Peyer's patch (tissue), 4 donors: ENCODE results near the gene HAUS5. TPM values are rescaled to one million over a fixed set of nuclear protein-coding genes. Genes with fewer than 3 reads are reported as not detected.
"Not testable (repeated sequence)": the region's sequence is repeated elsewhere in the genome, so short reads cannot be mapped to it uniquely, and the experiment has no call there.

ENCODE experiments used
- DNase-seq, 3 donors: peaks; one replicate each; pipeline ENCODE4 v3.0.0-alpha.2; 2017 to 2019
- H3K27ac ChIP-seq, 4 donors: fragments of 200-600 bp; sonication (generic); one replicate each; pipeline ENCODE4 v1.5.1; 2016 to 2019
- H3K27me3 ChIP-seq, 2 donors: fragments of 200-600 bp; sonication (generic); one replicate each; pipeline ENCODE4 v1.5.1; 2019
- H3K36me3 ChIP-seq, 3 donors: fragments of 200-600 bp; sonication (generic); one replicate each; pipeline ENCODE4 v1.5.1; 2016 to 2019
- H3K4me1 ChIP-seq, 4 donors: fragments of 200-600 bp; sonication (generic); one replicate each; pipeline ENCODE4 v1.5.1; 2016 to 2019
- H3K4me3 ChIP-seq, 4 donors: fragments of 200-600 bp; sonication (generic); 1 replicate in 3 of 4; 2 replicates in 1 of 4; pipeline ENCODE4 v1.5.1; 2016 to 2019; ENCODE audit warnings: mild to moderate bottlenecking in 1 of 4
- H3K9me3 ChIP-seq, 4 donors: fragments of 200-600 bp; sonication (generic); one replicate each; pipeline ENCODE4 v1.5.1; 2016 to 2019; ENCODE audit warnings: mild to moderate bottlenecking in 1 of 4
- CTCF ChIP-seq, 6 experiments: fragments of 450-650 bp in 4 of 6; fragments of 200-600 bp in 2 of 6; sonication (generic) in 1 of 6; IDR thresholded peaks; one replicate each; pipeline ENCODE4 v1.5.1; 2017 to 2019; ENCODE audit warnings: antibody characterized with exemption in 6 of 6, mild to moderate bottlenecking in 3 of 6, moderate library complexity in 1 of 6
- POLR2A ChIP-seq, 2 donors: fragments of 450-650 bp; IDR thresholded peaks; one replicate each; pipeline ENCODE4 v1.5.1; 2017; ENCODE audit warnings: antibody characterized with exemption in 2 of 2, mild to moderate bottlenecking in 2 of 2, moderate library complexity in 2 of 2
- total RNA-seq, 4 donors: library from RNA; depleted of rRNA; stranded (reverse); fragments of >200 nt; gene quantifications; one replicate each; pipeline ENCODE4 v1.1.0, GENCODE V29; 2016

Gene HAUS5
- total RNA-seq, 4 donors from 2014 or later = 2.8 to 42.9 (median 8.3) TPM

- Histone ChIP-seq H3K27me3 (no peaks in the 10 kb centered on the region), H3K4me3 (no peak overlapping the region), H3K27ac (no peak overlapping the region), H3K9me3 (no peaks in the 10 kb centered on the region), H3K4me1 (peaks cover 0 to 22% (median 5%) of the 10 kb centered on the region in 4 donors), H3K36me3 (peaks cover 0 to 52% (median 0%) of the 10 kb centered on the region in 3 donors)
- no peak for DNase-seq
- no peak for TF ChIP-seq CTCF (IDR thresholded peaks at IDR 0.05)
- TF ChIP-seq POLR2A (IDR thresholded peaks at IDR 0.05) = no peak
Observed at GRCh38 chr19:35650581-35650980, 38.0 kb downstream of the HAUS5 start.

- H3K9me3 ChIP-seq, H3K27ac ChIP-seq, H3K4me3 ChIP-seq, H3K4me1 ChIP-seq, H3K27me3 ChIP-seq, DNase-seq: not testable (repeated sequence)
- H3K36me3 ChIP-seq = peaks cover 0 to 94% (median 0%) of the 10 kb centered on the region in 3 donors
Observed at GRCh38 chr19:35654828-35655227, 42.3 kb downstream of the HAUS5 start.

GRCh38 chr19:35655600-35655999 is 43.1 kb downstream of the HAUS5 start:
- peaks cover 0 to 99% (median 0%) of the 10 kb centered on the region in 3 donors for H3K36me3 ChIP-seq
- no peaks in the 10 kb centered on the region for H3K9me3 ChIP-seq
- H3K4me1 ChIP-seq = no peaks in the 10 kb centered on the region
- H3K27ac ChIP-seq = no peak overlapping the region
- no peak for TF ChIP-seq CTCF (IDR thresholded peaks at IDR 0.05)
- TF ChIP-seq POLR2A (IDR thresholded peaks at IDR 0.05) = no peak
- H3K27me3 ChIP-seq = no peaks in the 10 kb centered on the region
- H3K4me3 ChIP-seq = no peak overlapping the region
- DNase-seq = no peak

- no peak overlapping the region for H3K4me3 ChIP-seq
- H3K9me3 ChIP-seq = no peaks in the 10 kb centered on the region
- H3K27me3 ChIP-seq = no peaks in the 10 kb centered on the region
- no peak overlapping the region for H3K27ac ChIP-seq
- no peak for DNase-seq
- TF ChIP-seq CTCF (IDR thresholded peaks at IDR 0.05) (no peak), POLR2A (IDR thresholded peaks at IDR 0.05) (no peak)
- H3K4me1 ChIP-seq = no peaks in the 10 kb centered on the region
- peaks cover 0 to 100% (median 0%) of the 10 kb centered on the region in 3 donors for H3K36me3 ChIP-seq
Observed at GRCh38 chr19:35656700-35657099, 44.2 kb downstream of the HAUS5 start.

- TF ChIP-seq CTCF (IDR thresholded peaks at IDR 0.05) (peak in 2 of 6 experiments; percentile 10 to 20), POLR2A (IDR thresholded peaks at IDR 0.05) (no peak)
- H3K27ac ChIP-seq = no peak overlapping the region
- no peaks in the 10 kb centered on the region for H3K27me3 ChIP-seq
- peaks cover 0 to 100% (median 0%) of the 10 kb centered on the region in 3 donors for H3K36me3 ChIP-seq
- H3K4me3 ChIP-seq = no peak overlapping the region
- no peaks in the 10 kb centered on the region for H3K4me1 ChIP-seq
- no peak for DNase-seq
- no peaks in the 10 kb centered on the region for H3K9me3 ChIP-seq
Observed at GRCh38 chr19:35657904-35658700, 45.6 kb downstream of the HAUS5 start.

GRCh38 chr19:35661995-35662340 is 49.4 kb downstream of the HAUS5 start:
- Histone ChIP-seq H3K27me3 (no peaks in the 10 kb centered on the region), H3K27ac (no peak overlapping the region), H3K9me3 (no peaks in the 10 kb centered on the region), H3K4me3 (no peak overlapping the region), H3K36me3 (peaks cover 0 to 84% (median 0%) of the 10 kb centered on the region in 3 donors), H3K4me1 (no peaks in the 10 kb centered on the region)
- TF ChIP-seq CTCF (IDR thresholded peaks at IDR 0.05) (no peak), POLR2A (IDR thresholded peaks at IDR 0.05) (no peak)
- no peak for DNase-seq
